ENCODE measurements around the gene NCKAP5. TPM values are rescaled to one million over a fixed set of nuclear protein-coding genes. Genes with fewer than 3 reads are reported as not detected.

Gene NCKAP5
- total RNA-seq, 1 experiment from 2014 or later, result not detected

GRCh38 chr2:133599211-133599803 lies 31.0 kb upstream of the NCKAP5 start:
- intact Hi-C loops (cut with micrococcal nuclease), result no loop called here
- CTCF ChIA-PET, result interaction anchor here (0.7 kb wide), 1 partner anchor 58 kb away, joined by 4 read pairs; no protein-coding TSS in a partner anchor
- Mint-ChIP-seq H3K9me3 (ENCODE audit: unreplicated experiment) (no peaks in the 10 kb centered on the region), H3K4me1 (ENCODE audit: insufficient read depth, unreplicated experiment) (no peaks in the 10 kb centered on the region), H3K27me3 (ENCODE audit: insufficient read depth, unreplicated experiment) (no peaks in the 10 kb centered on the region), H3K4me3 (ENCODE audit: unreplicated experiment) (no peak overlapping the region), H3K36me3 (ENCODE audit: insufficient read depth, unreplicated experiment) (no peaks in the 10 kb centered on the region), H3K27ac (ENCODE audit: low read depth, unreplicated experiment) (no peak overlapping the region)
- POLR2A ChIA-PET, result no interaction called here
- no TSS peak for BruUV-seq (replicated peaks)
- no peak for DNase-seq (ENCODE audit: unreplicated experiment)
- TF ChIP-seq CTCF (IDR thresholded peaks at IDR 0.05; ENCODE audit: unreplicated experiment), result no peak

GRCh38 chr2:133598769-133599168 lies 30.5 kb upstream of the NCKAP5 start:
- POLR2A ChIA-PET, result no interaction called here
- H3K36me3 Mint-ChIP-seq (ENCODE audit: insufficient read depth, unreplicated experiment), result no peaks in the 10 kb centered on the region
- CTCF ChIA-PET, result interaction anchor here (0.7 kb wide), 2 partner anchors 57 to 1034 kb away, joined by 3 to 4 read pairs; no protein-coding TSS in a partner anchor
- no peaks in the 10 kb centered on the region for H3K4me1 Mint-ChIP-seq (ENCODE audit: insufficient read depth, unreplicated experiment)
- no peak overlapping the region for H3K4me3 Mint-ChIP-seq (ENCODE audit: unreplicated experiment)
- intact Hi-C loops (cut with micrococcal nuclease), result no loop called here
- H3K9me3 Mint-ChIP-seq (ENCODE audit: unreplicated experiment), result no peaks in the 10 kb centered on the region
- no peaks in the 10 kb centered on the region for H3K27me3 Mint-ChIP-seq (ENCODE audit: insufficient read depth, unreplicated experiment)
- no peak for TF ChIP-seq CTCF (IDR thresholded peaks at IDR 0.05; ENCODE audit: unreplicated experiment)
- no peak for DNase-seq (ENCODE audit: unreplicated experiment)
- no TSS peak for BruUV-seq (replicated peaks)
- H3K27ac Mint-ChIP-seq (ENCODE audit: low read depth, unreplicated experiment), result no peak overlapping the region

- no TSS peak for BruUV-seq (replicated peaks)
- no peak for DNase-seq (ENCODE audit: unreplicated experiment)
- CTCF ChIA-PET, result no interaction called here
- POLR2A ChIA-PET, result no interaction called here
- Mint-ChIP-seq H3K4me3 (ENCODE audit: unreplicated experiment) (no peak overlapping the region), H3K27me3 (ENCODE audit: insufficient read depth, unreplicated experiment) (no peaks in the 10 kb centered on the region), H3K36me3 (ENCODE audit: insufficient read depth, unreplicated experiment) (no peaks in the 10 kb centered on the region), H3K4me1 (ENCODE audit: insufficient read depth, unreplicated experiment) (no peaks in the 10 kb centered on the region), H3K9me3 (ENCODE audit: unreplicated experiment) (no peaks in the 10 kb centered on the region), H3K27ac (ENCODE audit: low read depth, unreplicated experiment) (no peak overlapping the region)
- intact Hi-C loops (cut with micrococcal nuclease), result no loop called here
- no peak for TF ChIP-seq CTCF (IDR thresholded peaks at IDR 0.05; ENCODE audit: unreplicated experiment)
These were observed 28.6 kb upstream of the NCKAP5 start for GRCh38 chr2:133596701-133597393.

- Mint-ChIP-seq H3K9me3 (ENCODE audit: unreplicated experiment) (no peaks in the 10 kb centered on the region), H3K27ac (ENCODE audit: low read depth, unreplicated experiment) (no peak overlapping the region), H3K4me1 (ENCODE audit: insufficient read depth, unreplicated experiment) (peaks cover 11% of the 10 kb centered on the region), H3K4me3 (ENCODE audit: unreplicated experiment) (no peak overlapping the region), H3K36me3 (ENCODE audit: insufficient read depth, unreplicated experiment) (no peaks in the 10 kb centered on the region), H3K27me3 (ENCODE audit: insufficient read depth, unreplicated experiment) (no peaks in the 10 kb centered on the region)
- ChIA-PET CTCF (interaction anchor here (1.2 kb wide), 1 partner anchor 69 kb away, joined by 3 read pairs; no protein-coding TSS in a partner anchor), POLR2A (no interaction called here)
- TF ChIP-seq CTCF (IDR thresholded peaks at IDR 0.05; ENCODE audit: unreplicated experiment), result no peak
- DNase-seq (ENCODE audit: unreplicated experiment), result no peak
- intact Hi-C loops (cut with micrococcal nuclease), result no loop called here
- BruUV-seq (replicated peaks), result no TSS peak
These were observed 22.9 kb upstream of the NCKAP5 start for GRCh38 chr2:133591164-133591563.

Data from MCF 10A (cell line).